Activated T-cell treated with anti-CD3 and anti-CD28 coated beads, Interleukin-2, amount 50 U/mL, for 24 hours (primary cell): ENCODE data around the gene RAB3C.
"Not testable (repeated sequence)": the region's sequence is repeated elsewhere in the genome, so short reads cannot be mapped to it uniquely, and the experiment has no call there.

ENCODE experiments used
- DNase-seq: peaks from one replicate; pipeline ENCODE4 v3.0.0-alpha.2; 2020
- H3K27ac Mint-ChIP-seq: 2 replicates; pipeline ENCODE4 v1.8.0; 2020; ENCODE audit warnings: mild to moderate bottlenecking, mixed read lengths
- H3K27me3 Mint-ChIP-seq: 2 replicates; pipeline ENCODE4 v1.8.0; 2020; ENCODE audit warnings: mixed read lengths
- H3K36me3 Mint-ChIP-seq: 2 replicates; pipeline ENCODE4 v1.8.0; 2020; ENCODE audit warnings: low read depth, mixed read lengths
- H3K4me1 Mint-ChIP-seq: 2 replicates; pipeline ENCODE4 v1.8.0; 2020; ENCODE audit warnings: low read depth, mixed read lengths
- H3K4me3 Mint-ChIP-seq: 2 replicates; pipeline ENCODE4 v1.8.0; 2020; ENCODE audit warnings: mild to moderate bottlenecking, moderate library complexity, mixed read lengths
- H3K9me3 Mint-ChIP-seq: 2 replicates; pipeline ENCODE4 v1.8.0; 2020; ENCODE audit warnings: mixed read lengths

Gene RAB3C

DNA sequence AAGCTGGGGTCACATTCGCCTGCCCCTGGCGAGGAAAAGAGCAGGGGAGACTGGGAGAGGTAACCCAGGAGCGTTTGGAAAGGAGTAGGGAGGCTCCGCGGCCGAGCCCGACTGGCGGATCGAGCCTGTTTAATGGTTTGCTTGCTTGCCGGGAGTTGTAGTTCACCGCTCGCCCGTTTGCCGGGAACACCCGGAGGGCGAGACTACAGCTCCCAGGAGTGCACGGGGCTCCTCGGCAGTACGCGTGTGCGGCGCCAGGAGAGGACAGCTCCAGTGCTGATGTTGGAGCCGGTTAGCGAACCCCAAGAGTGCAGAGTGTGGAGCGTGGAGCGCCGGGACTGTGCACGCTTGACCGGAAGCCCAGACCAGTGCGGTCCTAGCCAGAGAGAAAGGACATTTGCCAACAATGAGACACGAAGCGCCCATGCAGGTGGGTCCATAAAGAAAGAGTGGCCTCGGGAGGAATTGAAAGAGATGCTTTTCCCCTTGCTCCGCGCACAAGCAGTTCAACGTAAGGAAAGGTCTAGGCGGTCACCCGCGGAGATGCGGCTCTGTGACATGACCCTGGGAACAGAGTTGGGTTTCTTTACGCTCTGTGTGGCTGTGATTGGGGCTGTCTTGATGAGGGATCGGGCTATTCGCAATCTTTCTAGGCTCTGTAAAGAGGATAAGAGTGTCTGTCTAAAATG lies at the start of gene RAB3C:
TSS of gene RAB3C (plus strand) at position 273 of the 689 bp plus-strand sequence. CDS start at position 407, 134 bp downstream.
- Mint-ChIP-seq H3K4me1 (peaks cover 18% of the 10 kb centered on the region), H3K4me3 (peak within 1 kb of the TSS; percentile 77), H3K27ac (no peak within 1 kb of the TSS), H3K36me3 (no peaks in the 10 kb centered on the region), H3K9me3 (no peaks in the 10 kb centered on the region), H3K27me3 (peaks cover 50% of the 10 kb centered on the region)
- DNase-seq: peak; percentile 54

DNA sequence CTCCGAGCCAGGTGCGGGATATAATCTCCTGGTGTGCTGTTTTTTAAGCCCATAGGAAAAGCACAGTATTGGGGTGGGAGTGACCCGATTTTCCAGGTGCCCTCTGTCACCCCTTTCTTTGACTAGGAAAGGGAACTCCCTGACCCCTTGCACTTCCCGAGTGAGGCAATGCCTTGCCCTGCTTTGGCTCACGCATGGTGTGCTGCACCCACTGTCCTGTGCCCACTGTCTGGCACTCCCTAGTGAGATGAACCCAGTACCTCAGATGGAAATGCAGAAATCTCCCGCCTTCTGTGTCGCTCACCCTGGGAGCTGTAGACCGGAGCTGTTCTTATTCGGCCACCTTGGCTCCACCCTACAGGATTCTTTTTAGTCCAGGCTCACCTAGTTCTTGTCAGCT lies 40.9 kb upstream of the RAB3C start:
- H3K9me3 Mint-ChIP-seq: peaks cover 11% of the 10 kb centered on the region
- not testable (repeated sequence) for H3K36me3 Mint-ChIP-seq, H3K27ac Mint-ChIP-seq, H3K4me1 Mint-ChIP-seq, H3K4me3 Mint-ChIP-seq, H3K27me3 Mint-ChIP-seq, DNase-seq

DNA sequence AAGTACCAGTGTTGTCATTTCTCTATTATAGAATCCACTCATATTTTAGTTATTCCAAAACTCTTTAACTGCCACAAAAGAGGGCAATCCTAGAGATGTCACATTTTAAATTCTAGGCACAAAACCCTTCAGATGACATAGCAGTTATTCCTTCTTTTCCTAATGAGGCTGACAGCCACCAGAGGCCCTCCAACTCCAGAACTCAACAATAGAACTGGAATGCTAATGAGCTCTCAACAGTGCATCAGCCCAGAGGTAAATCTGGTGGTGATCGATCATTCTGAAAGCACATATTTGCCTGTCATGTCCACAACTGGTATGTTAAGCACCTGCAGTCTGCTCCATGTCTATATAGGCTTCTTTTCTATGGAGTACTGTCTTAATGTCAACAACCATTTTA lies 40.2 kb upstream of the RAB3C start:
- no peak overlapping the region for H3K27ac Mint-ChIP-seq
- DNase-seq: no peak

DNA sequence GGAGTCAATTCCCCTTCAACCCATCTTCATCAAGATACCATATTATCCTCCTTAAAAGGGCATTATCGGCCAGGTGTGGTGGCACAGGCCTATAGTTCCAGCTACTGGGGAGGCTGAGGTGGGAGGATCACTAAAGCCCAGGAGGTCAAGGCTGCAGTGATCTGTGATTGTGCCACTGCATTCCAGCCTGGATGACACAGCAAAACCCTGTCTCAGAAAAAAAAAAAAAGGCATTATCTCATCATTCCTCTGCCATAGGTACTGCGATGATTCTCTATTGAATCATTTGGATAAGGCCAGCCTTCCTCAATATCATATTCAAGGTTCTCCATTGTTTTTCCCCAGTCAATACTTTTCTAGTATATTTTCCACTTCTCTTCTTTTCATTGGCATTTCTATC lies 39.2 kb upstream of the RAB3C start:
- no peak overlapping the region for H3K27ac Mint-ChIP-seq
- DNase-seq: no peak

More for the DNA sequence above, 40.2 kb upstream of the RAB3C start:
- Mint-ChIP-seq H3K9me3 (peaks cover 11% of the 10 kb centered on the region), H3K4me1 (no peaks in the 10 kb centered on the region), H3K36me3 (no peaks in the 10 kb centered on the region), H3K4me3 (no peak overlapping the region), H3K27me3 (peaks cover 7% of the 10 kb centered on the region)

DNA sequence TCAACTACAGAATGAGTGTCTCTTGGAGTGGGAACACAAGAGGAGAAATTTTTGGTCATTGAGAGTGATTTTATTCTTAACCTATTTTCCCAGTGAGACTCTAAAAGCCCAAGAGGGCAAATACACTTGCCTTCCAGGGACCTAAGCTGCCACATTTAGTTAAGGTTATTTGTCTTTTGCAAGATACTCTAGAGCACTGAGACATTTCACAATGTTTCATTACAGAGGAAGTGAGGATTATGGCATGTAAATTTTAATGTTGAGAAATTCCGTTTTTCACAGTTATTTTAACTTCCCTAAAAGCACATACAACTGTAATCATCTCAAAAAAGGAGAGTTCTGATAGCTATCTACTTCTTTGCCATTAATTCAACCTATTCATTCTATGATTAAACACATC lies 38.7 kb upstream of the RAB3C start:
- H3K27me3 Mint-ChIP-seq: peaks cover 4% of the 10 kb centered on the region

More for the DNA sequence above, 39.2 kb upstream of the RAB3C start:
- Mint-ChIP-seq H3K4me1 (no peaks in the 10 kb centered on the region), H3K36me3 (no peaks in the 10 kb centered on the region), H3K9me3 (peaks cover 9% of the 10 kb centered on the region), H3K27me3 (peaks cover 5% of the 10 kb centered on the region), H3K4me3 (no peak overlapping the region)

DNA sequence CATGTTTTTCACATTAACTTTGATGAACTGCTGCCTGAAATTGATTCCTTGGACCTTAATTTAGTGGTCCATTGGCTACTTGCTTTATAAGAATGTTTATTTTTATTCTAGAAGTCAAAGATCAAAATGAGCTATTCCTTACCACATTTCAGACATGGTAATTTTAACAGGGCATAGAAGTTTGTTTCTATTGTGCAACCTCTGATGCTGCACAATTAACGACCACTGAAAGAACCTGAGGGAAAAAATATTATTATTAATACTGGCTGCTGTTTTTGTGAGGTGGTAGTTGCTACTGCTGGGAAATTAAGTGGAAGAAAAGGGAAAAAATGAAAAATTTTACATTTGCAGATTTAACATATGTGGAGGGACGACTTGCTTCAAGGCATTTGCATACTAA lies 37.9 kb upstream of the RAB3C start:
- Mint-ChIP-seq H3K4me1 (no peaks in the 10 kb centered on the region), H3K36me3 (no peaks in the 10 kb centered on the region), H3K27me3 (peaks cover 4% of the 10 kb centered on the region), H3K27ac (no peak overlapping the region), H3K4me3 (no peak overlapping the region), H3K9me3 (peaks cover 8% of the 10 kb centered on the region)
- no peak for DNase-seq

More for the DNA sequence above, 38.7 kb upstream of the RAB3C start:
- no peak for DNase-seq
- Mint-ChIP-seq H3K27ac (no peak overlapping the region), H3K36me3 (no peaks in the 10 kb centered on the region), H3K4me1 (no peaks in the 10 kb centered on the region), H3K4me3 (no peak overlapping the region), H3K9me3 (peaks cover 8% of the 10 kb centered on the region)

DNA sequence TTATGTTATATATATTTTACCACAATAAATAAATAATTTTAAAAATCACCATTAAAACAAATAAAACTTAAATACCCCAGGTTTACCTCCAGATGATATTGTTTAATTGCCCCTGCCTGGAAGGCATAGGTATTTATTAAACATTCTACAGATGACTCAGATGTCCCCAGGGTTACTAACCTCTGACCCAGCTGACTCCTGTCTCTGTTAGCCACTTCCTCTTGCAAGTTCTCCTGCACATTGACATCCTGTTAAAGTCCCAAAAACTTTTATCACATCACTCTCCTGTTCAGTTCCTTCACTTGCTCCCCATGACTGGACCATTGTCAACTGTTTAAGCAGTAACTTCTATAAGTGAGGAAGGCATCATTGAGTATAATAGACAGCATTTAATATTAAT lies 37.0 kb upstream of the RAB3C start:
- no peaks in the 10 kb centered on the region for H3K4me1 Mint-ChIP-seq
- H3K36me3 Mint-ChIP-seq: no peaks in the 10 kb centered on the region
- no peak overlapping the region for H3K27ac Mint-ChIP-seq
- peaks cover 4% of the 10 kb centered on the region for H3K9me3 Mint-ChIP-seq
- peaks cover 4% of the 10 kb centered on the region for H3K27me3 Mint-ChIP-seq
- DNase-seq: no peak
- no peak overlapping the region for H3K4me3 Mint-ChIP-seq

DNA sequence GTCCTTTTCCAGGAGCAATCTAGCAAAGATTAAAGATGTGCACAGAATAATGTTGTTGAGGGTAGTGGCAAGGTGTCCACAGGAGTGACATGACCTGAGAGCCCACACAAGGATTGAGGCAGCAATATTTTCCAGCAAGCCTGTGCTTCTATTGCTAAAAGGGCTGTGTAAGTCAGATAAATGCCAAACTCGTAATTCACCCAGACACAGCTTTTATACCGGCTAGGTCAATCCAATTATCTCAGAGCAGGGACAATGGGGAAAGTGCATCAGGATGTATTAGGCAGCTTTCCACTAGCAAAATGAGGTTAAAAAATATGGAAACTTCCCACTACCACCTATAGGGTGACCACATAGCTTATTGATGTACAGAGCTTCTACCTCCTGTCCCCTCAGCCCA lies 34.8 kb upstream of the RAB3C start:
- Mint-ChIP-seq H3K4me1 (no peaks in the 10 kb centered on the region), H3K27me3 (peaks cover 4% of the 10 kb centered on the region), H3K36me3 (no peaks in the 10 kb centered on the region), H3K4me3 (no peak overlapping the region), H3K27ac (no peak overlapping the region), H3K9me3 (no peaks in the 10 kb centered on the region)
- no peak for DNase-seq

DNA sequence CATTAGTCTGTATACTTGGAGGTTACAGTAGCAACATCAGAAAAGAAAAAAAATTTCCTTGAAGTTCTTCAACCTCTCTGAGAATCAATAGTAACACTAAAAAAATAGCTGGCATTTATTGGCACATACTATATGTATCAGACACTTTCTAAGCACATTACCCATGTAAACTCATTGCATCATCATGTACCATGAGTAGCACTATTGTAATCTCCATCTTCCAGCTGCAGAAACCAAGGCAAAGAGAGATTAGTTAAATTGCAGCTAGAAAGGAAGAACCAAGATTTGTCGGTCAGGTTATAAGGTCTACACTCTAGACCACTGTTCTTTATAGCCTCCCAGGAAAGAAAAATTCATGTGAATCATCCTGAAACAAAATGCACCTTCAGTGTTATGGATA lies 31.4 kb upstream of the RAB3C start:
- Mint-ChIP-seq H3K36me3 (no peaks in the 10 kb centered on the region), H3K27ac (no peak overlapping the region), H3K4me1 (no peaks in the 10 kb centered on the region), H3K9me3 (no peaks in the 10 kb centered on the region), H3K27me3 (no peaks in the 10 kb centered on the region), H3K4me3 (no peak overlapping the region)
- no peak for DNase-seq

- not testable (repeated sequence) for H3K36me3 Mint-ChIP-seq, H3K27ac Mint-ChIP-seq, H3K27me3 Mint-ChIP-seq, H3K4me3 Mint-ChIP-seq, H3K9me3 Mint-ChIP-seq, DNase-seq, H3K4me1 Mint-ChIP-seq
These were observed 25.1 kb upstream of the RAB3C start for GRCh38 chr5:58557665-58558338.

- not testable (repeated sequence) for H3K36me3 Mint-ChIP-seq, H3K27me3 Mint-ChIP-seq, H3K27ac Mint-ChIP-seq, H3K4me3 Mint-ChIP-seq, DNase-seq, H3K9me3 Mint-ChIP-seq, H3K4me1 Mint-ChIP-seq
These were observed 19.7 kb upstream of the RAB3C start for GRCh38 chr5:58563016-58563700.

- H3K27ac Mint-ChIP-seq, H3K27me3 Mint-ChIP-seq, H3K4me3 Mint-ChIP-seq, H3K9me3 Mint-ChIP-seq, H3K4me1 Mint-ChIP-seq, DNase-seq, H3K36me3 Mint-ChIP-seq: not testable (repeated sequence)
These were observed 18.6 kb upstream of the RAB3C start for GRCh38 chr5:58564043-58564832.

- Mint-ChIP-seq H3K4me1 (no peaks in the 10 kb centered on the region), H3K36me3 (no peaks in the 10 kb centered on the region), H3K27me3 (no peaks in the 10 kb centered on the region), H3K4me3 (no peak overlapping the region), H3K9me3 (no peaks in the 10 kb centered on the region), H3K27ac (no peak overlapping the region)
- DNase-seq: no peak
These were observed 17.8 kb upstream of the RAB3C start for GRCh38 chr5:58565033-58565432.

DNA sequence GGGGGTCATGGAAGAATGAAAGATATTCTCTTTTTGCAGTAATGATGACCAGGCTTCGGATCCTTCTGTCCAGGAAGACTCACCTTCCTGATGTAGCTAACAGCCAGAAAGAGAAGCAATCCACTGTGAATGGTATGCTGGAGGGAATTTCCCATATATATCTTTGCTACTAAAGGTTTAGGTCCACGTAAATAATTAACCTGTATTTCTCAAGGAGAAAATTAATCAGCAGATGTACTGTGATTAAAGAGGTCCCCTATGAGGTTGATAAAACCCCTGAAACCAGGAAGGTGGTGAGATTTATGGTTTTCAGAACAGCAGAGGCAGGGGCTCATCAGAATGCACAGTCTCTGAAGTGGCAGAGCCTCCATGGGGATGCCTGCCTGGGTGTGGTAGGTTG lies 11.4 kb upstream of the RAB3C start:
- Mint-ChIP-seq H3K36me3 (no peaks in the 10 kb centered on the region), H3K4me3 (no peak overlapping the region), H3K9me3 (peaks cover 3% of the 10 kb centered on the region), H3K27me3 (peaks cover 3% of the 10 kb centered on the region), H3K27ac (no peak overlapping the region), H3K4me1 (no peaks in the 10 kb centered on the region)
- no peak for DNase-seq
